IPS-20b (cell line): ENCODE results near the gene JPH2.

Experiments
- H3K27ac ChIP-seq: one replicate; pipeline ENCODE4 v1.5.1; 2013; ENCODE audit warnings: low read length
- H3K27me3 ChIP-seq: 2 replicates; pipeline ENCODE4 v1.6.1; 2013; ENCODE audit warnings: mild to moderate bottlenecking, low read length, inconsistent platforms; ENCODE audit not compliant: insufficient read depth
- H3K36me3 ChIP-seq: 2 replicates; pipeline ENCODE4 v1.6.1; 2013; ENCODE audit warnings: low read depth, mild to moderate bottlenecking, inconsistent platforms, low read length, moderate library complexity; ENCODE audit not compliant: insufficient read depth
- H3K4me1 ChIP-seq: 2 replicates; pipeline ENCODE4 v1.6.1; 2013; ENCODE audit warnings: mild to moderate bottlenecking, control low read depth, inconsistent platforms, low read length, moderate library complexity; ENCODE audit not compliant: insufficient read depth
- H3K4me3 ChIP-seq: 2 replicates; pipeline ENCODE4 v1.5.1; 2013; ENCODE audit warnings: mild to moderate bottlenecking, low read length, inconsistent platforms
- H3K9ac ChIP-seq: 2 replicates; pipeline ENCODE4 v1.6.1; 2013; ENCODE audit warnings: low read depth, mild to moderate bottlenecking, inconsistent platforms, low read length, moderate library complexity
- H3K9me3 ChIP-seq: 2 replicates; pipeline ENCODE4 v1.6.1; 2013; ENCODE audit warnings: mild to moderate bottlenecking, low read depth, low read length, inconsistent platforms; ENCODE audit not compliant: insufficient read depth

JPH2 gene

DNA sequence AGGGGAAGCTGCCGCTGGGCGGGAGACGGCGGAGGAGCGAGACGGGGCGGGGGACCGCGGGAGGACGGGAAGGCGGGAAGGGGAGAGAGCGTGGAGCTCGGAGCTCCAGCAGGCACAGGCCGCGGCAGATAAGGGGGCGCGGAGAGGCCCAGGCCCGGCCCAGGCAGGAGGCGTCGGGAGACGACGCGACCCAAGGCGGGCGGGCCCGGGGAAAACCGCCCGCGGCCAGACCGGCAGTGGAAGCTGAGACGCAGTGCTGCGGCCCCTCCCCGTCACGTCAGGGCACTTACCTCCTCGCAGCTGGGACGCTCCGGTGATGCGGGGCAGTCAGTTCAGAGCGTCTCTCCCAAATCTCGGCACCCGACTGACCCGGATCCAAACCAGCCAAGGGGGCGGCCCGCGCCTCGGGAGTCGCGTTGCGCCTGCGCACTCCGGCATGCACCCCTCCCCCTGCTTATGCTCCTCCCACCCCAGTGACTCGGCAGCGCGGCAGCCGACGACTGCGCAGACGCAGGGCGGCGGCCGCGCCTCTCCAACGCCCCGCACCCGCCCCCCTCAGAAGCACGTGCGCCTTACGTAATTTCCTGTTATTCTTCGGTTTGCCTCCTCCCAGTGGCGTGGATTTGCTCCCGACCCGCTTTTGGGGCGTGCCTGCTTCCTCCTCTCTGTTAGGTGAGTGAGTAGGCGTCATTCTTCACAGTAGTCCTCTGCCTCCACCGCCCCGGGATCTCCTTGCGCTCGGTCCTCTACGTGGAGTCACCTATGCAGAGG is 23.6 kb upstream of the JPH2 start, which contains the start of gene OSER1:
TSS of gene OSER1 (minus strand) at position 366 of the 771 bp plus-strand sequence. CDS start 3,814 bp downstream, outside the sequence.
- H3K27ac ChIP-seq = peak within 1 kb of the TSS; percentile 92
- peaks cover 11% of the 10 kb centered on the region for H3K4me1 ChIP-seq
- H3K9ac ChIP-seq = peak within 1 kb of the TSS; percentile 93
- H3K4me3 ChIP-seq = peak within 1 kb of the TSS; percentile 99
- H3K27me3 ChIP-seq = no peaks in the 10 kb centered on the region
- H3K9me3 ChIP-seq = no peaks in the 10 kb centered on the region
- H3K36me3 ChIP-seq = peaks cover 9% of the 10 kb centered on the region; the same call in 1 of the 2 replicates

DNA sequence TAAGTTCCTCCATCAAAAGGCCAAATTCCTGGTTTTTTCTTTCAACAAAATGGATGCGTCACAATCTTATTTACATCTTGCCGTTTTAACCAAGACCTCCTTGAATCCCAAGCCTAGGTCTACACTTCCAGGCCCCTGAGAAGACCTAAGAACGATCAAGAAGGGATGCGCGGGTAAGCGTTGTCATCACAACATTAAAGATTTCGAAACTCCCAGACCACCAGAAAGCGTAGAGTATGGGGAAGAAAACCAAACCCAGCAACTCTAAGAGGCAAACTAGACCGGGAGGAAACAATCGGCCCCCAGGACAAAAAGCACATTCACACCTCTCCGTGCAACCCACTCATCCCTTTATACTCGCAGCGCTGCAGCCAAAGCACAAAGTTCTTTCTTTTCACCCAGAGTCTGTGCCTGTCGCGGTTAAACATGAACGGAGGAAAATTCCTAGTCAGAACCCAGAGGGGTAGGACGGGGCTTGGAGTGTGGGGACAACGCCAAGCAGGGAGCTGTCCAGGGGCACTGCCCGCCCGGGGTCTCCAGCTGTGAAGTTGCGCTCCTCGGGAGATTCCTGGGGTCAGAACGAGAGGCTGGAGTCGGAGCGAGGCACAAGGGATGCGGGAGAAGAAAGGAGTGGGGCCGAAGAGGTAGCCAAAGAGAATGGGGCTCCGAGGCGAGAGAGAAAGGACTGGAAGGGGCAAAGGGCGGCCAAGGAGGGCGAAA is 22.9 kb upstream of the JPH2 start:
- H3K4me3 ChIP-seq = peak overlapping the region; percentile 99
- peak overlapping the region; percentile 92 for H3K27ac ChIP-seq
- H3K27me3 ChIP-seq = no peaks in the 10 kb centered on the region
- H3K36me3 ChIP-seq = peaks cover 16% of the 10 kb centered on the region
- H3K4me1 ChIP-seq = peaks cover 11% of the 10 kb centered on the region
- H3K9me3 ChIP-seq = no peaks in the 10 kb centered on the region
- H3K9ac ChIP-seq = peak overlapping the region; percentile 93

DNA sequence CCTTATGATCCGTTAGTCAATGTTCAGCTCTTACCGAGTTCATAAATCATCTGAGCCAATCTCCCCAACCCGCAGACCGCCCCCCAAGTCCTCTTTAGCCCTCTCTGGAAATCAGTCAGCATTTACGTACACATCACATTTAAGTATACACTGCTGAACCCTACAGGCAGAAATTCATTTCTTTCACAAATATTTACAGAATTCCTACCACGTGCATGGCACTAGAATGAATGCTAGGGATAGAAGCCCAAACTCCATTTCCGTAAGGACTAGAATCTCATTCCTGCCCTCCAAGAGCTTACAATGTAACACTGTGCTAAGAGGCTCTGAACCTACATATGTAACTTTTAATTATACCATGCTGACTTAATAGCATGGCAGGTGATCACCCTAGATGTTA is 21.8 kb upstream of the JPH2 start:
- H3K36me3 ChIP-seq = peaks cover 27% of the 10 kb centered on the region
- H3K4me3 ChIP-seq = peak overlapping the region; percentile 99
- H3K27me3 ChIP-seq = no peaks in the 10 kb centered on the region
- peaks cover 11% of the 10 kb centered on the region for H3K4me1 ChIP-seq
- peak overlapping the region; percentile 93; the same call in 1 of the 2 replicates for H3K9ac ChIP-seq
- H3K9me3 ChIP-seq = no peaks in the 10 kb centered on the region
- H3K27ac ChIP-seq = no peak overlapping the region

DNA sequence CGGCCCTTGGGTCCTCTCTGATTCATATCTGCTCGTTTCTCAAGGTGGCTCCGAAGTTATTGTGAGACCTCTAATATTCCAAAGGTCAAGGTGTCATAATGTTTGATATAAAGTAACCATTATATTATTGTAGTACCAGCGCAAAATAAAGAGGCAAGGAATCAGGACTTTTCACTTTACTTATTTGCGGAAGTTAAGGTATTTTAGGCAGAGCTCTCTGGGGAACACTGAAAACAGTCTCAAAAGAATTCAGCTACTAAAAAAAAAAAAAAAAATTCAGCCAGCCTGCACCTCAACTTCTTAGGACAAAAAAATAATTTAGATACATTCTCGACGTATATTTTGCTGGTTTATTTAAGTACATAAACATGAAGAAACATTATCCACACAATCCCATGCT is 21.2 kb upstream of the JPH2 start:
- Histone ChIP-seq H3K27me3 (no peaks in the 10 kb centered on the region), H3K4me3 (peak overlapping the region; percentile 99; the same call in 1 of the 2 replicates), H3K4me1 (peaks cover 11% of the 10 kb centered on the region), H3K27ac (no peak overlapping the region), H3K36me3 (peaks cover 33% of the 10 kb centered on the region), H3K9ac (peak overlapping the region; percentile 93; the same call in 1 of the 2 replicates), H3K9me3 (no peaks in the 10 kb centered on the region)

DNA sequence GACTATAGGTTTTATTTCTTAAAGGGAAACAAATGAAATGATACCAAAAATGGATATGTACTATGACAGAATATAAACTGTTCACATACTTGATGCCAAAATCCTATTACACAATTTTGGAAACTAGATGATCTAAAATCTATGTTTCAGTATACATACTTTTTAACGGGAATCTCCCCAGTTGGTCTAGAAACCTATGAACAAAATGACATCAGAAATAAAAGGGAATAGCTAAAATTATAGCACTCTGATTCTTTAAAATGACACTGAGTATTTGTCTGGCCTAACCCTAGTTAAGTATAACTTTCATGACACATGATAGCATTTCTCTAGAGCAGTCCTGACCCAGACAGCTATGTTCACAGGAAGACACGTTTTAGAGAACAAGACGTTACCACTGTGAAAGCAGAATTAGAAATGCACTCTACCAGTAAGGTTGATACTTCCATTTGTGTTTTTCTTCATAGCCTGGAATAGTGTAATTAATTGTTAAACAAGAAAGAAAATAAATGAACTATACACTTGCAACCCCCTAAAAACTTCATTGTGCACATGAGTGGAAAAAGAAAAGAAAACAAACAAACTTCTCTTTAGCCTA is 20.2 kb upstream of the JPH2 start:
- H3K36me3 ChIP-seq = peaks cover 42% of the 10 kb centered on the region
- H3K9me3 ChIP-seq = no peaks in the 10 kb centered on the region
- no peak overlapping the region for H3K27ac ChIP-seq
- H3K4me1 ChIP-seq = peaks cover 11% of the 10 kb centered on the region
- 0 out of 2 replicates have a peak overlapping the region, but pooled peaks have one; percentile 13 for H3K9ac ChIP-seq
- no peaks in the 10 kb centered on the region for H3K27me3 ChIP-seq
- H3K4me3 ChIP-seq = no peak overlapping the region

DNA sequence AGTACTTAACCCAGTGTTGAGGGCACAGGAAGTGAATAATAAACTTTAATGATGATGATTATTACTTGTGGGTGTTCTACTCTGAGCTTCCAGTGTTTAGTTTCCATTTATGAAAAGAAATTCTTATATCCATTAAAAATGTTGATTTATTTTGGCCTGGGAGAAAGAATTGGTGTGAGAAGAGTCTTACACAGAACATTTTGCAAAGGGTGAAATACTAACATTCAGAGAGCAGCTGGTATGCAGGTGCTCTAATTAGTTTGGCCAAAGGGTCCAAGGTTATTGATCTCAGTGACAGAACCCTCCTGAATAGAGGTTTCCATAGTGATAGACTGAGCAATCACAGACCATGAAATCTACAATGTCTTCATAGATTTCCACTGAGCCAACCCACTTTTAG is 19.1 kb upstream of the JPH2 start:
- Histone ChIP-seq H3K27me3 (no peaks in the 10 kb centered on the region), H3K4me3 (no peak overlapping the region), H3K4me1 (peaks cover 11% of the 10 kb centered on the region), H3K27ac (no peak overlapping the region), H3K9ac (no peak overlapping the region), H3K36me3 (peaks cover 53% of the 10 kb centered on the region), H3K9me3 (no peaks in the 10 kb centered on the region)

DNA sequence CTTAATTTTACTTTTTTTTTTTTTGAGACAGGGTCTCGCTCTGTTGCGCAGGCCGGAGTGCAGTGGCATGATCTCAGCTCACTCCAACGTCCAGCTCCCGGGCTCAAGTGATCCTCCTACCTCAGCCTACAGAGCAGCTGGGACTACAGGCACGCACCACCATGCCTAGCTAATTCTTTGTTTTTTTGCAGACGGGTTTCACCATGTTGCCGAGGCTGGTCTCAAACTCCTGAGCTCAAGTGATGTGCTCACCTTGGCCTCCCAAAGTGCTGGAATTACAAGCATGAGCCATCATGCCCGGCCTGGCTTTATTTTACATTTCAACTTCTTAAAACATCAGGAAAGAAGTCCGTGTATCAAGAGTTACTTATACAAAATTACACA is 17.8 kb upstream of the JPH2 start:
- Histone ChIP-seq H3K27ac (no peak overlapping the region), H3K4me1 (peaks cover 11% of the 10 kb centered on the region), H3K36me3 (peaks cover 66% of the 10 kb centered on the region), H3K27me3 (no peaks in the 10 kb centered on the region), H3K9ac (no peak overlapping the region), H3K9me3 (no peaks in the 10 kb centered on the region), H3K4me3 (no peak overlapping the region)

DNA sequence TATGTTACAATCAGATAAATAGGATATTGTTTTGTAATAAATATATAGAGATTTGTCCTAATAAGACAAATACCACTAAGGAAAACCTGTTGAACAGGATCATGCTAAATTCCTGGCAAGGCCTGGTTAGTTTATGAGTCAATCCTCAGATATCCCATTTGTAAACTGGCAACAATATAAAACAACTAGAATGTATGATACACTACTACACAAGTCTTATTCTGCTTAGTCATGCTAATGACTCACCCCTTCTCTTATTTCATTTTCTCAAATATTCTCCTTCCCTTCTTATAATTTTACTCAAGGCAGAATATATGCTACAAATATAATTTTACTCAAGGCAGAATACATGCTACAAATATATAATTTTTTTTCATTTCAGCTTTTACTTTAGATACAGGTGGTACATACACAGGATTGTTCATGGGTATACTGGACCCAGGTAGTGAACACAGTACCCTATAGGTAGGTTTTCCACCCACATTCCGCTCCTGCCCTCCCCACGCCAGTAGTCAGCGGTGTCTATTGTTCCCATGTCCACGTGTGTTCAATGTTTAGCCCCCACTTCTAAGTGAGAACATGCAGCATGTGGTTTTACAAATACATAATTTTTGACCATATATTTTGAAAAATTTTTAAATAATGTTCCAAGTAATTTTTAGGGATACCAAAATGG is 17.3 kb upstream of the JPH2 start:
- Histone ChIP-seq H3K4me3 (no peak overlapping the region), H3K9me3 (no peaks in the 10 kb centered on the region), H3K27ac (no peak overlapping the region), H3K36me3 (peaks cover 72% of the 10 kb centered on the region), H3K27me3 (no peaks in the 10 kb centered on the region), H3K4me1 (peaks cover 9% of the 10 kb centered on the region), H3K9ac (no peak overlapping the region)

DNA sequence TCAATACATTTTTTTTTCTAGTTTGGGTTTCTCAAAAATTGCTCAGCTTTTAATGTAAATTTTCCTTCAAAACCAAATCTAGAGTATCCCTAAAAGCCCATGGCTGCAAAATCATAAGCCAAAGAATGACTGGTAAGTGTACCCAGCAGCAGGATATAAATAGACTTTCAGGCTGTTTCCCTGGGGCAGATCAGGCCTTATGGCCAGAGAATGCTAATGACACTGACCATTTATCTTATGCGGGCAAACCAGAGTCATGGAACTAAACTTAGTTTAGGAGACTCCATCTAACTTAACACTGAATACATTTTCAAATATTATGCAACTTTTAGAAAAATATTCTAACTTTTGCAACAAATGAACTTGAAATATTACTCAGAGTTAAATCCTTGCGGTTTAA is 16.2 kb upstream of the JPH2 start:
- Histone ChIP-seq H3K4me3 (no peak overlapping the region), H3K9ac (no peak overlapping the region), H3K9me3 (no peaks in the 10 kb centered on the region), H3K36me3 (peaks cover 79% of the 10 kb centered on the region), H3K27ac (no peak overlapping the region), H3K4me1 (no peaks in the 10 kb centered on the region; the same call in 1 of the 2 replicates), H3K27me3 (no peaks in the 10 kb centered on the region)

DNA sequence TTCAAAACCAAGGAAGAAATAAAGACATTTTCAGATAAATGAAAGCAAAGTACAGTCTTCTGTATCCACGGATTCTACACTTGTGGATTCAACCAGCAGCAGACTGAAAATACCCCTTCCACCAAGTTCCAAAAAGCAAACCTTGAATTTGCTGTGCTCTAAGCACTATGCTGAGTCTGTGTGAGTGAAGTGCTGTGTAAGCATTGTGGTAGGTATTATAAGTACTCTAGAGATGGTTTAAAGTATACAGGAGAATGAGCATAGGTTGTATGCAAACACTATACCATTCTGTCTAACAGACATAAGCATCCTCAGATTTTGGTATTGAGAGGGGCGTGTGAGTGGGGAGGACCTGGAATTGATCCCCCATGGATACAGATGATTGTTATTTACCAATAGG is 14.0 kb upstream of the JPH2 start:
- no peak overlapping the region for H3K4me3 ChIP-seq
- H3K36me3 ChIP-seq = peaks cover 93% of the 10 kb centered on the region
- H3K27ac ChIP-seq = no peak overlapping the region
- no peaks in the 10 kb centered on the region for H3K27me3 ChIP-seq
- no peaks in the 10 kb centered on the region for H3K4me1 ChIP-seq
- H3K9me3 ChIP-seq = no peaks in the 10 kb centered on the region
- no peak overlapping the region for H3K9ac ChIP-seq

DNA sequence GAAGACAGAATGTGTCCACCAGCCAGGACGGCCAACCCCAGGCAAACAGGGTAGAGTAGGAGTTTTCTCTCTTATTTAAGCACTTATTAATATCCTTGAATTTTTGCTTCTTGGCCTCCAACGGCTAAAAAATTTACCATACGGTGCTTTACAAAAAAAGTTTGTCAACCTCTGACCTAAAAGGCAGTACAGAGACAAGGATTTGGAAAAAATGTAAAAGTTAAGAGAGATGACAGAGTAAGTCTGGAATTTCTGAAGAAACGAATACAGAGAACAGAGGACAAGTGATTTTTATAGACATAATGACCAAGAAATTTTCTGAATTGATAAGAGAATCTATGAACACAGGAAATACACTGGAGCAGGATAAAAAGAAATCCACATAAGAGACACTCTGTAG is 13.4 kb upstream of the JPH2 start:
- peaks cover 94% of the 10 kb centered on the region for H3K36me3 ChIP-seq
- no peak overlapping the region for H3K4me3 ChIP-seq
- no peaks in the 10 kb centered on the region for H3K9me3 ChIP-seq
- no peak overlapping the region for H3K27ac ChIP-seq
- H3K9ac ChIP-seq = no peak overlapping the region
- no peaks in the 10 kb centered on the region for H3K27me3 ChIP-seq
- no peaks in the 10 kb centered on the region for H3K4me1 ChIP-seq
